GM12878 (cell line): Measurements from ENCODE around the gene SPTLC2. TPM values are rescaled to one million over a fixed set of nuclear protein-coding genes. Genes with fewer than 3 reads are reported as not detected.

Experiments used
- ATAC-seq: fragments of 200-7000 bp; cut with Tn5 transposase; 3 replicates; pipeline ENCODE4 v1.9.1; 2020; ENCODE audit warnings: mild to moderate bottlenecking, moderate library complexity
- BruUV-seq: library from RNA; stranded (reverse); fragments of 400-500 nt; replicated peaks from 2 replicates; lab custom pipeline; 2021; lab: Mats Ljungman, UMichigan
- CTCF ChIA-PET: fragments of 300-600 bp; sonication (Branson Sonifier 250); formaldehyde crosslinking; extraction: SDS; loops from one replicate; lab custom pipeline; 2021; ENCODE audit warnings: inconsistent platforms; lab: Yijun Ruan, JAX
- POLR2A ChIA-PET: fragments of 350-600 bp; formaldehyde crosslinking; extraction: SDS; loops from one replicate; lab custom pipeline; 2021; ENCODE audit warnings: inconsistent platforms; lab: Charles Lee
- RAD21 ChIA-PET: fragments of 300-600 bp; sonication (Branson Sonifier 250); formaldehyde crosslinking; loops from one replicate; lab custom pipeline; 2023; ENCODE audit warnings: antibody characterized with exemption; ENCODE audit not compliant: unreplicated experiment; lab: Charles Lee
- SMC1A ChIA-PET: fragments of 300-600 bp; sonication (Branson Sonifier 250); formaldehyde crosslinking; loops from one replicate; lab custom pipeline; 2023; ENCODE audit not compliant: unreplicated experiment, uncharacterized antibody; lab: Charles Lee
- DNase-seq: peaks from one replicate; pipeline ENCODE4 v3.0.0-alpha.2; 2011; ENCODE audit warnings: low read depth, low spot score
- FAIRE-seq: peaks from 3 replicates; lab custom pipeline; 2011; peaks lifted over from hg19 to GRCh38; lab: Jason Lieb, UNC
- H2AFZ ChIP-seq: 2 replicates; pipeline ENCODE4 v1.6.0; 2011; ENCODE audit warnings: low read depth, low read length, control low read depth; ENCODE audit not compliant: control insufficient read depth
- H3K27ac ChIP-seq: 2 replicates; pipeline ENCODE4 v1.5.1; 2011; ENCODE audit warnings: control low read depth; ENCODE audit not compliant: control insufficient read depth, insufficient read depth
- H3K27me3 ChIP-seq, 2 experiments: replicated peaks in 1 of 2; 2 replicates each; pipeline versions ENCODE4 v1.6.0 to v1.6.1; 2011; ENCODE audit warnings: low read length in 1 of 2; ENCODE audit not compliant: control insufficient read depth in 2 of 2, insufficient read depth in 2 of 2
- H3K36me3 ChIP-seq, 2 experiments: 2 replicates each; pipeline ENCODE4 v1.5.1; 2011; ENCODE audit warnings: low read length in 1 of 2; ENCODE audit not compliant: control insufficient read depth in 2 of 2, insufficient read depth in 2 of 2
- H3K4me1 ChIP-seq: 2 replicates; pipeline ENCODE4 v1.6.1; 2011; ENCODE audit warnings: mild to moderate bottlenecking, low read length, moderate library complexity, mixed read lengths; ENCODE audit not compliant: control insufficient read depth, insufficient read depth
- H3K4me2 ChIP-seq: 2 replicates; pipeline ENCODE4 v1.6.0; 2011; ENCODE audit warnings: control low read depth; ENCODE audit not compliant: control insufficient read depth, insufficient read depth
- H3K4me3 ChIP-seq: fragments of 200-600 bp; sonication (generic); 2 replicates; pipeline ENCODE4 v1.5.1; 2016
- H3K79me2 ChIP-seq: 2 replicates; pipeline ENCODE4 v1.6.0; 2011; ENCODE audit warnings: low read length; ENCODE audit not compliant: control insufficient read depth, insufficient read depth
- H3K9ac ChIP-seq: 2 replicates; pipeline ENCODE4 v1.8.0; 2011; ENCODE audit warnings: low read length, control low read depth, mixed read lengths; ENCODE audit not compliant: control insufficient read depth, insufficient read depth
- H3K9me3 ChIP-seq: replicated peaks from 3 replicates; pipeline ENCODE4 v1.5.1; 2011; ENCODE audit warnings: mild to moderate bottlenecking, low read length; ENCODE audit not compliant: control insufficient read depth, insufficient read depth
- H4K20me1 ChIP-seq: 2 replicates; pipeline ENCODE4 v1.6.0; 2011; ENCODE audit not compliant: control insufficient read depth, insufficient read depth
- EP300 ChIP-seq, 2 experiments: fragments of 150-350 bp in 1 of 2; IDR thresholded peaks; 2 replicates each; pipeline ENCODE4 v1.6.1; 2011 to 2012; ENCODE audit warnings: low read depth in 2 of 2, low read length in 2 of 2, borderline replicate concordance in 1 of 2, improper control_type of control experiment in 1 of 2, inconsistent platforms in 1 of 2; ENCODE audit not compliant: control insufficient read depth in 1 of 2
- FOXM1 ChIP-seq: IDR thresholded peaks from 2 replicates; pipeline ENCODE4 v1.6.1; 2012; ENCODE audit warnings: low read depth, mild to moderate bottlenecking, inconsistent platforms, low read length, moderate library complexity
- POLR2AphosphoS2 ChIP-seq: IDR thresholded peaks from 2 replicates; pipeline ENCODE4 v1.6.1; 2011; ENCODE audit warnings: low read depth, mild to moderate bottlenecking, low read length, improper control_type of control experiment, moderate library complexity
- RBBP5 ChIP-seq: fragments of 200-600 bp; sonication (generic); conservative IDR thresholded peaks from 2 replicates; pipeline ENCODE4 v1.6.1; 2016
- SP1 ChIP-seq: IDR thresholded peaks from one replicate; pipeline ENCODE4 v1.6.1; 2011; ENCODE audit warnings: low read depth, low read length
- WRNIP1 ChIP-seq: IDR thresholded peaks from 2 replicates; pipeline ENCODE4 v1.6.1; 2011; ENCODE audit warnings: low read depth, low read length, improper control_type of control experiment, borderline replicate concordance
- ZNF207 ChIP-seq: fragments of 450-650 bp; IDR thresholded peaks from 2 replicates; pipeline ENCODE4 v1.6.1; 2014; ENCODE audit warnings: antibody characterized with exemption, mild to moderate bottlenecking, borderline replicate concordance
- WGBS: methylation state at CpG from one replicate; pipeline ENCODE4 v1.1.6; 2016; ENCODE audit warnings: low lambda C conversion rate; ENCODE audit not compliant: insufficient replicate concordance, insufficient coverage; ENCODE audit errors: missing lambda C conversion rate; 5-methylcytosine and 5-hydroxymethylcytosine counted together
- in situ Hi-C: fragments of 300-500 bp; cut with MboI; formaldehyde crosslinking; loops from 9 replicates; pipeline ENCODE4 v1.14.3; 2018; ENCODE audit warnings: mixed read lengths
- intact Hi-C: fragments of 100-400 bp; cut with micrococcal nuclease; formaldehyde crosslinking; loops from one replicate; pipeline ENCODE4 v1.14.2; 2022; ENCODE audit not compliant: unreplicated experiment
- polyA plus RNA-seq, 11 experiments: library from polyadenylated mRNA; depleted of rRNA in 4 of 11; unstranded in 6 of 11; stranded (reverse) in 5 of 11; fragments of >200 nt; fragmentation: Nextera tagmentation in 4 of 11; fragmentation: Illumina TruSeq in 1 of 11; extraction: Ambion mirVana in 4 of 11; extraction: Trizol in 1 of 11; gene quantifications; 1 replicate in 1 of 11; 2 replicates in 10 of 11; pipeline versions ENCODE4 v1.2.1 to v1.2.3, GENCODE V29; 2011 to 2016; ENCODE audit warnings: inconsistent platforms in 2 of 11, missing spikeins in 2 of 11, low read depth in 1 of 11
- total RNA-seq, 4 experiments: library from RNA; depleted of rRNA in 3 of 4; stranded (reverse); fragments of >200 nt in 3 of 4; fragmentation: Illumina TruSeq in 1 of 4; extraction: Trizol in 1 of 4; gene quantifications; 2 replicates each; pipeline versions ENCODE4 v1.2.1 to v1.2.3, GENCODE V29; 2013 to 2021
- TF ChIP-seq, protein P1 (sequence below): IDR thresholded peaks from 2 replicates; pipeline ENCODE4 v1.6.1; 2012; ENCODE audit warnings: low read depth, low read length, improper control_type of control experiment
- TF ChIP-seq, protein P2 (sequence below): fragments of 450-650 bp; formaldehyde crosslinking; IDR thresholded peaks from 2 replicates; pipeline ENCODE4 v1.4.0; 2022; ENCODE audit warnings: mild to moderate bottlenecking, moderate library complexity
- TF ChIP-seq, protein P3 (sequence below): IDR thresholded peaks from 2 replicates; pipeline ENCODE4 v1.6.1; 2012; ENCODE audit warnings: low read length, inconsistent platforms
- TF ChIP-seq, protein P4 (sequence below): IDR thresholded peaks from 2 replicates; pipeline ENCODE4 v1.6.1; 2011; ENCODE audit warnings: low read depth, mild to moderate bottlenecking, low read length, moderate library complexity, borderline replicate concordance; ENCODE audit errors: extremely low read depth

The SPTLC2 gene
- total and polyA plus RNA-seq, 10 of the 15 experiments (the other 5 are each of a cell fraction or from before 2014, with no cell fraction given), result 6.9 to 35.1 (median 19.7) TPM

DNA sequence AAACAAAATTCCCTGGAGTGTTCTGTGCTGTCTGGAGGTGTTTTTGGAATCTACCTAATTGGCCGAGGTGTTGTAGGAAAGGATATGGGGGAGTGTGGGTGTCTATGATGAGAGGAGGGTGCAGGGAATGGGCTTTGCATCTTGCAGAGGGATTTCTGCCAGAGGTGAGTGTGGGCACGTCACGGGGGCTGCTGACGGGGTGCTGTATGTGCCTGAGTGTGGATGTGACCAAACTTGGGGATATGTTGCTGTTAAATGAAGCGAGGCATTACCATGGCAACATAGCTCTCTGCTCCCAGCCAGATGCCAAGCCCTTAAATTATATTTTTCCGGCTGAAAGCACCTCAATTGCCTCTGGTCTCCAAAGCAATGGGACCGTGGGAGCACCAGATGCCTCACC, 44.3 kb upstream of the SPTLC2 start:
- POLR2A ChIA-PET, result no interaction called here

DNA sequence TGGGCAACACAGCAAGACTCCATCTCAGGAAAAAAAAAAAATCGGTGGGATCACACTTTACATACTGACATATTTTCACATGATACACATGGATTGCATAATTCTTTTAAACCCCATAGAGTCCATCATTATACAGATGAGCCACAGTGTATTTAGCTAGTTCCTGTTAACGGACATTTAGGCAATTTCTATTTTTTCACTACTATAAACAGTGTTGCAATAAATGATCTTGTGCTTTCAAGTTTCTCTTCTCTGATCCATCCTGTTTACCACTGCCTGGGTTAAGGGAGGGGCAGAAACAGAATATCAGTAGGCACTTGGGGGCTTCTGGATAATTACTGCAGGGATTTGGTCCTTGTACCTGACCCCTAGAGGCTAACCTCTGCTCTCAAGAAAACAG, 43.4 kb upstream of the SPTLC2 start:
- no peak for FAIRE-seq
- ATAC-seq, result no peak
- H3K36me3 ChIP-seq, result no peaks in the 10 kb centered on the region
- WGBS, result 55% methylated on average over 2 of the region's 2 CpGs
- no peak for DNase-seq
- ChIA-PET RAD21 (no interaction called here), CTCF (no interaction called here), SMC1A (no interaction called here), POLR2A (no interaction called here)
- no TSS peak for BruUV-seq
- no peaks in the 10 kb centered on the region for H3K27me3 ChIP-seq
- H3K4me2 ChIP-seq, result no peak overlapping the region
- H3K79me2 ChIP-seq, result no peaks in the 10 kb centered on the region
- intact Hi-C loops (no loop called here), in situ Hi-C loops (loop anchor here (25.0 kb wide), 1 partner anchor 927 kb away; no protein-coding TSS in a partner anchor)
- no peaks in the 10 kb centered on the region for H4K20me1 ChIP-seq
- H2AFZ ChIP-seq, result no peak overlapping the region
- TF ChIP-seq, protein P1, sequence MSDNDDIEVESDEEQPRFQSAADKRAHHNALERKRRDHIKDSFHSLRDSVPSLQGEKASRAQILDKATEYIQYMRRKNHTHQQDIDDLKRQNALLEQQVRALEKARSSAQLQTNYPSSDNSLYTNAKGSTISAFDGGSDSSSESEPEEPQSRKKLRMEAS, result no peak
- TF ChIP-seq RBBP5 (no peak), ZNF207 (no peak), POLR2AphosphoS2 (no peak), EP300 (IDR thresholded peaks at IDR 0.05; ENCODE audit: borderline replicate concordance in 1 of 2, control insufficient read depth in 1 of 2, low read depth in 2 of 2, low read length in 2 of 2) (no peak), FOXM1 (no peak), SP1 (no peak)
- TF ChIP-seq, protein P2, sequence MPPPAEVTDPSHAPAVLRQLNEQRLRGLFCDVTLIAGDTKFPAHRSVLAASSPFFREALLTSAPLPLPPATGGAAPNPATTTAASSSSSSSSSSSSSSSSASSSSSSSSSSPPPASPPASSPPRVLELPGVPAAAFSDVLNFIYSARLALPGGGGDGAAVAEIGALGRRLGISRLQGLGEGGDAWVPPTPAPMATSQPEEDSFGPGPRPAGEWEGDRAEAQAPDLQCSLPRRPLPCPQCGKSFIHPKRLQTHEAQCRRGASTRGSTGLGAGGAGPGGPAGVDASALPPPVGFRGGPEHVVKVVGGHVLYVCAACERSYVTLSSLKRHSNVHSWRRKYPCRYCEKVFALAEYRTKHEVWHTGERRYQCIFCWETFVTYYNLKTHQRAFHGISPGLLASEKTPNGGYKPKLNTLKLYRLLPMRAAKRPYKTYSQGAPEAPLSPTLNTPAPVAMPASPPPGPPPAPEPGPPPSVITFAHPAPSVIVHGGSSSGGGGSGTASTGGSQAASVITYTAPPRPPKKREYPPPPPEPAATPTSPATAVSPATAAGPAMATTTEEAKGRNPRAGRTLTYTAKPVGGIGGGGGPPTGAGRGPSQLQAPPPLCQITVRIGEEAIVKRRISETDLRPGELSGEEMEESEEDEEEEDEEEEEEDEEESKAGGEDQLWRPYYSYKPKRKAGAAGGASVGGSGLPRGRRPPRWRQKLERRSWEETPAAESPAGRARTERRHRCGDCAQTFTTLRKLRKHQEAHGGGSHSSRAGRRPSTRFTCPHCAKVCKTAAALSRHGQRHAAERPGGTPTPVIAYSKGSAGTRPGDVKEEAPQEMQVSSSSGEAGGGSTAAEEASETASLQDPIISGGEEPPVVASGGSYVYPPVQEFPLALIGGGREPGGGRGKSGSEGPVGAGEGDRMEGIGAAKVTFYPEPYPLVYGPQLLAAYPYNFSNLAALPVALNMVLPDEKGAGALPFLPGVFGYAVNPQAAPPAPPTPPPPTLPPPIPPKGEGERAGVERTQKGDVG (CRISPR knock-in tag), result no peak
- TF ChIP-seq, protein P3, sequence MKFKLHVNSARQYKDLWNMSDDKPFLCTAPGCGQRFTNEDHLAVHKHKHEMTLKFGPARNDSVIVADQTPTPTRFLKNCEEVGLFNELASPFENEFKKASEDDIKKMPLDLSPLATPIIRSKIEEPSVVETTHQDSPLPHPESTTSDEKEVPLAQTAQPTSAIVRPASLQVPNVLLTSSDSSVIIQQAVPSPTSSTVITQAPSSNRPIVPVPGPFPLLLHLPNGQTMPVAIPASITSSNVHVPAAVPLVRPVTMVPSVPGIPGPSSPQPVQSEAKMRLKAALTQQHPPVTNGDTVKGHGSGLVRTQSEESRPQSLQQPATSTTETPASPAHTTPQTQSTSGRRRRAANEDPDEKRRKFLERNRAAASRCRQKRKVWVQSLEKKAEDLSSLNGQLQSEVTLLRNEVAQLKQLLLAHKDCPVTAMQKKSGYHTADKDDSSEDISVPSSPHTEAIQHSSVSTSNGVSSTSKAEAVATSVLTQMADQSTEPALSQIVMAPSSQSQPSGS, result no peak
- TF ChIP-seq, protein P4, sequence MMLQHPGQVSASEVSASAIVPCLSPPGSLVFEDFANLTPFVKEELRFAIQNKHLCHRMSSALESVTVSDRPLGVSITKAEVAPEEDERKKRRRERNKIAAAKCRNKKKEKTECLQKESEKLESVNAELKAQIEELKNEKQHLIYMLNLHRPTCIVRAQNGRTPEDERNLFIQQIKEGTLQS, result no peak
- no peak overlapping the region for H3K9ac ChIP-seq
- H3K9me3 ChIP-seq, result no peaks in the 10 kb centered on the region
- no peaks in the 10 kb centered on the region for H3K4me1 ChIP-seq
- H3K27ac ChIP-seq, result no peak overlapping the region
- H3K4me3 ChIP-seq, result no peak overlapping the region

More for the DNA sequence above, 44.3 kb upstream of the SPTLC2 start:
- ATAC-seq (no peak), FAIRE-seq (no peak), DNase-seq (no peak)
- no peak overlapping the region for H3K4me3 ChIP-seq
- H2AFZ ChIP-seq, result no peak overlapping the region
- no peaks in the 10 kb centered on the region for H3K36me3 ChIP-seq
- no peak overlapping the region for H3K27ac ChIP-seq
- no peak for TF ChIP-seq WRNIP1
- no peaks in the 10 kb centered on the region for H4K20me1 ChIP-seq
- intact Hi-C loops, result no loop called here
- H3K9ac ChIP-seq, result no peak overlapping the region
- in situ Hi-C loops, result loop anchor here (25.0 kb wide), 1 partner anchor 927 kb away; no protein-coding TSS in a partner anchor
- no peaks in the 10 kb centered on the region for H3K27me3 ChIP-seq
- WGBS, result 40% methylated on average over 7 of the region's 7 CpGs
- SMC1A ChIA-PET, result no interaction called here
- RAD21 ChIA-PET, result no interaction called here
- H3K79me2 ChIP-seq, result no peaks in the 10 kb centered on the region
- no peaks in the 10 kb centered on the region for H3K9me3 ChIP-seq
- H3K4me2 ChIP-seq, result no peak overlapping the region
- no TSS peak for BruUV-seq
- CTCF ChIA-PET, result no interaction called here
- no peaks in the 10 kb centered on the region for H3K4me1 ChIP-seq
